ENCODE results near the gene SYNE2. TPM values are rescaled to one million over a fixed set of nuclear protein-coding genes. Genes with fewer than 3 reads are reported as not detected.

The SYNE2 gene
- total and polyA plus RNA-seq, 4 donors: 26.9 to 208 (median 67.9) TPM

DNA sequence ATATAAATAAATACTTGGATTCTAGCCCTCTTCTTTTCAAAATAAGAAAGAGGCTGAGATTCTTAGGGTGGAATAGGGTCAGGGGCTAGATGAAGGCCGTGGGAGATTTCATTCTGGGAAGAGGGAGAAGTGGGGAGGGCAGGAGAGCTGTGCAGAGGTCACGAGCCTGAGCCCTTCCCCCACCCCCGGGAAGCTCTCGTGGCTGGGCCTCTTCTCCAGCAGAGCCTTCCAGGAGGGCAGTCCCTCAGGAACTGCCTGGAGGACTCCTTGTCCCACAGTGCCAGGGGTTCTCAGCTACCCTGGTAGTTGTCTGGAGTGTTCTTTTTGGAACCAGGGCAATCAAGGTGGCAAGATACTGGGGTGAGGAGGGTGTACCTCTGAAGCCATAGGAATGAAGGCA is 347.4 kb downstream of the SYNE2 start:
- Histone ChIP-seq H3K4me3 (no peak overlapping the region), H3K4me1 (ENCODE audit: control insufficient read depth in 5 of 5, insufficient read depth in 5 of 5, low read length in 5 of 5) (peaks cover 10 to 45% (median 16%) of the 10 kb centered on the region in 5 donors), H3K27me3 (ENCODE audit: control insufficient read depth in 3 of 3, insufficient read depth in 3 of 3, low read length in 2 of 3) (no peaks in the 10 kb centered on the region), H3K9ac (ENCODE audit: insufficient read depth in 1 of 2, low read length in 2 of 2) (no peak overlapping the region), H3K27ac (ENCODE audit: low read depth in 1 of 2, low read length in 1 of 2) (peak overlapping the region; percentile 62 to 83), H3K9me3 (ENCODE audit: control insufficient read depth in 4 of 4, insufficient read depth in 3 of 4, low read length in 3 of 4) (no peaks in the 10 kb centered on the region), H3K36me3 (ENCODE audit: control insufficient read depth in 4 of 4, insufficient read depth in 4 of 4, low read length in 4 of 4) (peaks cover 0 to 2% (median 0%) of the 10 kb centered on the region in 4 donors)
- TF ChIP-seq, protein P1, sequence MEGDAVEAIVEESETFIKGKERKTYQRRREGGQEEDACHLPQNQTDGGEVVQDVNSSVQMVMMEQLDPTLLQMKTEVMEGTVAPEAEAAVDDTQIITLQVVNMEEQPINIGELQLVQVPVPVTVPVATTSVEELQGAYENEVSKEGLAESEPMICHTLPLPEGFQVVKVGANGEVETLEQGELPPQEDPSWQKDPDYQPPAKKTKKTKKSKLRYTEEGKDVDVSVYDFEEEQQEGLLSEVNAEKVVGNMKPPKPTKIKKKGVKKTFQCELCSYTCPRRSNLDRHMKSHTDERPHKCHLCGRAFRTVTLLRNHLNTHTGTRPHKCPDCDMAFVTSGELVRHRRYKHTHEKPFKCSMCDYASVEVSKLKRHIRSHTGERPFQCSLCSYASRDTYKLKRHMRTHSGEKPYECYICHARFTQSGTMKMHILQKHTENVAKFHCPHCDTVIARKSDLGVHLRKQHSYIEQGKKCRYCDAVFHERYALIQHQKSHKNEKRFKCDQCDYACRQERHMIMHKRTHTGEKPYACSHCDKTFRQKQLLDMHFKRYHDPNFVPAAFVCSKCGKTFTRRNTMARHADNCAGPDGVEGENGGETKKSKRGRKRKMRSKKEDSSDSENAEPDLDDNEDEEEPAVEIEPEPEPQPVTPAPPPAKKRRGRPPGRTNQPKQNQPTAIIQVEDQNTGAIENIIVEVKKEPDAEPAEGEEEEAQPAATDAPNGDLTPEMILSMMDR (IDR thresholded peaks at IDR 0.05; ENCODE audit: control extremely low read depth, extremely low read depth): no peak
- peak in 1 of 3 donors; percentile 35 for DNase-seq
- no peak for ATAC-seq (ENCODE audit: insufficient read depth, low FRiP score)
- WGBS, 2 donors: 52 to 83% methylated on average over 4 of the region's 4 CpGs

DNA sequence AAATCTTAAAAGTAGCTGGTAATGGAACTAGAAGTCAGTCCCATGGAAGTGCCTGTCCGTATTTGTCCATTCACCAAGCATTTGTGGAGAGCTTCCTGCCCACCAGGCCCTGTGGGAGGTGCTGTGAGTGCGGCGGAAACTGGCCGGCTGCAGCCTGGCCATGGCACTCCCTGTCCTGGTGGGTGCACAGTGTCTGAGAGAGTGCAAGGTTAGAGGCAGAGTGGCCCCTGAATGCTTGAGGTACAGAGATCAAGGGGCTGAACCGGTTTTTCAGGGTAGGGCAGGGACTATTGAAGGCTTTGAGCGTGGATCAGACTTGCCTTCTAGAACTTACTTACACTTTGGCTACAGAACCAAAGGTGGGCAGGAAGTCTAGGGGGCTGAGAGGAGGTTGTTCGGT is 348.5 kb downstream of the SYNE2 start:
- H3K27ac ChIP-seq (ENCODE audit: low read depth in 1 of 2, low read length in 1 of 2): peak overlapping the region; percentile 43 to 62
- ATAC-seq (ENCODE audit: insufficient read depth, low FRiP score): no peak
- TF ChIP-seq, protein P1 (IDR thresholded peaks at IDR 0.05; ENCODE audit: control extremely low read depth, extremely low read depth): no peak

DNA sequence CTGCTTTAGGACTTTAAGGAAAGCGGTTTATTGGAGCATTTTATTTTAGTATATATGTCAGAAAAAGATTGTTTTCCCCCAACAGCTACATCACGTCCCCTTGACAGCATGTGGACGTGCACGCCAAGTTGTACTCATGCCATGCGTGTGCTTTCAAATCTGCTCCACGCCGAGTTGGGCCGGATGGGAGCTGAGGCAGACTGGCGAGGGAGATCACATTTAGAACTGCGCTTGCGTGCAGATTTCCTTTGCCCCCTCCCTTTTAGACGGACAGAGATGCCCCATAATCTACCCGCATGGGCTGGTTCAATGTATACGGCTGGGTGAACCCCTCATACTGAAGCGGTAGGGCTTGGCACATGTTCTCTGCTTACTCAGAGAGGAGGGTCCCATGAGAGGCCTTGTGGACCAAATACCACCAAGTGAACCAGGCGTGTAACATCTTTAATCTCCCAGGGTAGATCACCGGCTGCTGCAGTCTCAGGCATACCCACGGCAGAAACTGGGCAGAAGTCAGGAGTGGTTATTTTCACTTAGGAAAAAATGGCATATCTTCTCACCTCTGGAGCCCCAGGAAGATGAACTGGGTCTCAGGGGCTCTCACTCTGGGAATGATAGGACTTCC is 349.2 kb downstream of the SYNE2 start:
- Histone ChIP-seq H3K9me3 (ENCODE audit: control insufficient read depth in 4 of 4, insufficient read depth in 3 of 4, low read length in 3 of 4) (no peaks in the 10 kb centered on the region), H3K27me3 (ENCODE audit: control insufficient read depth in 3 of 3, insufficient read depth in 3 of 3, low read length in 2 of 3) (no peaks in the 10 kb centered on the region), H3K27ac (ENCODE audit: low read depth in 1 of 2, low read length in 1 of 2) (peak overlapping the region in 1 of 2 donors; percentile 6), H3K4me1 (ENCODE audit: control insufficient read depth in 5 of 5, insufficient read depth in 5 of 5, low read length in 5 of 5) (peaks cover 4 to 31% (median 16%) of the 10 kb centered on the region in 5 donors), H3K4me3 (no peak overlapping the region), H3K36me3 (ENCODE audit: control insufficient read depth in 4 of 4, insufficient read depth in 4 of 4, low read length in 4 of 4) (peaks cover 0 to 2% (median 0%) of the 10 kb centered on the region in 4 donors), H3K9ac (ENCODE audit: insufficient read depth in 1 of 2, low read length in 2 of 2) (no peak overlapping the region)
- WGBS, 2 donors: 95 to 96% methylated on average over 18 of the region's 18 CpGs
- TF ChIP-seq, protein P1 (IDR thresholded peaks at IDR 0.05; ENCODE audit: control extremely low read depth, extremely low read depth): no peak
- DNase-seq (no peak), ATAC-seq (ENCODE audit: insufficient read depth, low FRiP score) (no peak)

More for the DNA sequence above, 348.5 kb downstream of the SYNE2 start:
- Histone ChIP-seq H3K4me3 (no peak overlapping the region), H3K36me3 (ENCODE audit: control insufficient read depth in 4 of 4, insufficient read depth in 4 of 4, low read length in 4 of 4) (peaks cover 0 to 2% (median 0%) of the 10 kb centered on the region in 4 donors), H3K27me3 (ENCODE audit: control insufficient read depth in 3 of 3, insufficient read depth in 3 of 3, low read length in 2 of 3) (no peaks in the 10 kb centered on the region), H3K4me1 (ENCODE audit: control insufficient read depth in 5 of 5, insufficient read depth in 5 of 5, low read length in 5 of 5) (peaks cover 6 to 39% (median 16%) of the 10 kb centered on the region in 5 donors), H3K9me3 (ENCODE audit: control insufficient read depth in 4 of 4, insufficient read depth in 3 of 4, low read length in 3 of 4) (no peaks in the 10 kb centered on the region), H3K9ac (ENCODE audit: insufficient read depth in 1 of 2, low read length in 2 of 2) (no peak overlapping the region)
- WGBS, 2 donors: 62 to 87% methylated on average over 7 of the region's 7 CpGs
- peak in 2 of 3 donors; percentile 65 to 72 for DNase-seq

Measured in lung (tissue), 12 donors.